GM21825 (cell line): Measurements from ENCODE around the gene ACMSD.
"Not testable (repeated sequence)": the region's sequence is repeated elsewhere in the genome, so short reads cannot be mapped to it uniquely, and the experiment has no call there.

ENCODE experiments used
- ATAC-seq: cut with Tn5 transposase; IDR thresholded peaks from one replicate; pipeline ENCODE4 v1.9.1; 2021; ENCODE audit warnings: mild to moderate bottlenecking, moderate library complexity; ENCODE audit not compliant: unreplicated experiment

Gene ACMSD

DNA sequence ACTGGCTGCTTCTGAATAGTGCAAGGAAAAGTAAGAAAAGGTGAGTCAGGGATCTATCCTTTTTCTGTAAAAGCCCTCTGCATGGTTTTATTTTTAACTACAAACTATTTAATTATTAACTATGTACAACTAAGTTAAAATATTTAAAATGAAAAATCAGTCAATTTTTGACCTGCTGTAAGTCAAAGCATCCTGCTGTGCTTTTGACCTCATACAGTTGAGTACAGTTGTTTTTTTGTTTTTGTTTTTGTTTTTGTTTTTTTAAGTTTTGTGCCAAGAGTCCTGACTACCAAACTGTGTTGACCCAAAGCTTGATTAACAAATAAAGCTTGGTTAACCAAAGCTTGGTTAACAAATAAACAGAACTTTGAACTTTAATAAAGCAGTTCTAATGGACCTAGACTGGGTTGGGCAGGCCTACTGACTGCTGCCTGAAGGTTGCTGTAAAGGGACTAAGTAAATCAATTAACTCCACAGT lies at the start of gene ACMSD:
TSS of gene ACMSD (plus strand) at position 474 of the 478 bp plus-strand sequence. CDS start 67 bp downstream, outside the sequence.
- ATAC-seq, result no peak

DNA sequence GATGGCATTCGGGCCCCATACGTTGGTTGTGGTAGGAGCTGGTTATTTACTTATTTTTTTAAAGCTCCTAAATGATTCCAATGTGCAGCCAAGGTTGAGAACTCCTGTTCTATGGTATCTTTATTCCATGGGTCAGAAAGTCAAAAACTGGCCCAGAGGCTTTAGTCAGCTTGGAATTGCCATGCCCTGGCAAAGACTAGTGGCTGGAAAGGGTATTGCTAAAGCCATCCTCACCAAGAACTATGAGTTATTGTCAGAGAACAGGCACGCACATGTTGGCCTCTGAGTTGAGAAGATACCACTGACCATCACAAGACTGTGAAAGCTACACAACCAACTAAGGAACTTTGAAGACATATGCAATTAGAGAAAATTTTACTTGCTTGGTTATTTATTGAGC lies 47.9 kb upstream of the ACMSD start:
- ATAC-seq, result no peak

DNA sequence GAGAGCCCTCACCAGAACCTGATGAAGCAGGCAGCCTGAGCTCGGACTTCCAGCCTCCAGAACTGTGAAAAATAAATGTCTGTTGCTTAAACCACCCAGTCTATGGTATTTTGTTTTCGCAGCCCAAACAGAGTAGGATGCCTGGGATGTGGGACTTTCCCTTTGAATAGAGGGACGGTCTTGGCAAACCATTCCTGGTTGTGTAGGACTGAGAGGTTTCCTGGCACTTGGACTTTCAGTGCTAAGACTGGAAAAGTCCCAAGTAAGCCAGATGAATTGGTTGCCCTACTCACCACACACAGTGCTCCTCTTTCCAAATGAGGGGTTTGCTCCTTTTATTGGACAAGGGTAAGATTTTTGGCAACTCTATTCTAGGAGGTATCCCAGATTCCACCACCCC lies 46.8 kb upstream of the ACMSD start:
- ATAC-seq, result no peak

DNA sequence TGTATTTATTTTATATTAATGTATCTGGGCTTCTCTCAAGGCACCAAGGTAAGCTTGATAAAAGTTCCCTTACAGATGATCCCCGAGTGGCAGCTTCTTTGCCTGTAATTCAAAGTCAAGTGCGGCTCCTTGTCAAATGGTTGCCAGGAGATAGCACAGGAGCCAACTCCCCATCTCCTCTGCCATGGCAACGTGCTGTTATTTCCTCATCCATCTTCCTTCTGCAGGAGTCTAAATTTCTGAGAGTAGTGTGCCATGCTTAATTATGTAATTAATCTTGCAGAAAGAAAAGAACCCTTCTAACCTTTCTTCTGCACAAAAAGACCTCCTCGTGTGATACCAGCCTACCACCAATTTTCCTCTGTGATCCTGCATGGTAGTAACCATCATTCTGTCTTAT lies 46.2 kb upstream of the ACMSD start:
- ATAC-seq, result no peak

DNA sequence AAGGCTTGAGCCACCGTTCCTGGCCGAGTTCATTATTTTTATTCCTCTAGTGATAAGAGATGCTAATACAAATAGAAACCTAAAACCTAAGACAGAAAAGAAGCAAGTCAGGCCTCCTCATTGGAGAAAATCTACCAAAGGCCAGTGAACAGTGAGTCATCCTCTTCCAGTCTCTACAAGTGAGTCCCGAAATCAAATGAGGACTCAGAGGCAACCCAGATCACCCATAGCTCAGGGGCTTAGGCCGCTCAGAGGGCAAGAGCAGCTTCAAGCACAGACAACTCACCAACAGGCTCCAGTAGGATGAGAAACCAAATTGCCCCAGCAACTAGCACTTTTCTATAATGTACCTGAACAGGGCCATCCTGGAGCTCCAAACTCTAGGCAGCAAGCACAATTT lies 42.7 kb upstream of the ACMSD start:
- no peak for ATAC-seq

DNA sequence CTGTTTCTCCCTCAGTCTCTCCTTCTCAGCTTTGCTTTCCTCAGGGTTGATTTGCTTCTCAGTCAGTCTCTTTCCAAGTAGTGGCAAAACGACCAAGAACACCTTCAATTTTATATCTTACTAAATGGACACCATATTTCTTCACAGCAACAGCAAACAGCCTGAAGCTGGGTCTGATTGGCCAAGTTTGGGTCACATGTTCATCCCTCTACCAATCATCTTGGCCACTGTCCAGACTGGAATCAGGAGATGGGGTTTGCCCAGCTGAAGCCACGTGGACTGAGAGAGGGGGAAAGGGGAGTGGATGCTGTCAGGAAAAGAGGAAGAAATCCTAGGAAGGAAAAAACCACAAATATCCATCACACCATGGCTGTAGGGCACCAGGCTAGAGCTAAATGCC lies 42.0 kb upstream of the ACMSD start:
- ATAC-seq, result no peak

DNA sequence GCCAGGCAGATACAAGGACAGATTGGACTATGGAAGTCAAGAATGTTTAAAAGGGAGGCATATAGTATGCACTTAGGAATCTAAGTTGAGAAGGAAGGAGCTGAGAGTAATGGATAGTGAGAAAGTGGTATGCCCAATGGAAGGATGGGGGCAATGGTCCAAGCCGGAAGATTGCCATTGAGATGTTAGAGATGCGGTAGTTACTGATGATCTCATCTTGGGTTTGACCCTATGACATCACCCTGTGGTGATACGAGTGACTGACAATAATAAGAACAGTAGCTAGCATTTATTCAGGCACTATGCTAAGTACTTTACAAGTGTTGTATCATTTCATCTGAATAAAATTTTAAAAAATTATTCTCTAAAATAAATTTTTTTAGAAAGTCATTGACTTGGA lies 38.5 kb upstream of the ACMSD start:
- no peak for ATAC-seq

DNA sequence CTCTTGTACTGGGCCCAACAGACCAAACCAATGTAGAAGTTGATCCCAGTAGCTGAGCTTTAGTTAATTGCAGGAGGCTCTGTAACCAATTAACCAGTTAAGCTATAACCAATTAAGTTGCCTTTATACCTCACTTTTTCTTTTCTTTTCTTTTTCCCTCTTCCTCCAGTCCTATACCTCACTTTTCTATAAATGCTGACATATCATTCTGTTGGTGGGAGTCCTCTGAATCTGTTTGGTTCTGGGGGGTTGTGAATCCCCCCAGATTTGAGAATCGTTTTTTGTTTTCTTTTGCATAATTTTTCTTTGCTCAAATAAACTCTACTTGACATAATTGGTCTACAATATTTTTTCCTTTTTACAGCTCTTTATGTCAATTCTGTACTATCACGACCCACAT lies 38.1 kb upstream of the ACMSD start:
- ATAC-seq, result no peak

DNA sequence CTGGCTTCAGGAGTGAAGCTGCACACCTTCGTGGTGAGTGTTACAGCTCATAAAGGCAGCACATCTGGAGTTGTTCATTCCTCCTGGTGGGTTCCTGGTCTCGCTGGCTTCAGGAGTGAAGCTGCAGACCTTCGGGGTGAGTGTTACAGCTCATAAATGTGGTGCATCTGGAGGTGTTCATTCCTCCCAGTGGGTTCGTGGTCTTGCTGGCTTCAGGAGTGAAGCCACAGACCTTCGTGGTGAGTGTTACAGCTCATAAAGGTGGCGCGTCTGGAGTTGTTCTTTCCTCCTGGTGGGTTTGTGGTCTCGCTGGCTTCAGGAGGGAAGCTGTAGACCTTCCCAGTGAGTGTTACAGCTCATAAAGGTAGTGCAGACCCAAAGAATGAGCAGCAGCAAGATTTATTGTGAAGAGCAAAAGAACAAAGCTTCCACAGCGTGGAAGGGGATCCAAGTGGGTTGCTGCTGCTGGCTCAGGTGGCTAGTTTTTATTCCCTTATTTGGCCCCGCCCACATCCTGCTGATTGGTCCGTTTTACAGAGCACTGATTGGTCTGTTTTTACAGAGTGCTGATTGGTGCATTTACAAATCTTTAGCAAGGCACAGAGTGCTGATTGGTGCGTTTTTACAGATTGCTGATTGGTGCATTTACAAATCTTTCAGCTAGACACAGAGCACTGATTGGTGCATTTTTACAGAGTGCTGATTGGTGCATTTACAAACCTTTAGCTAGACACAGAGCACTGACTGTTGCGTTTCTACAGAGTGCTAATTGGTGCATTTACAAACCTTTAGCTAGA lies 34.6 kb upstream of the ACMSD start:
- not testable (repeated sequence) for ATAC-seq

DNA sequence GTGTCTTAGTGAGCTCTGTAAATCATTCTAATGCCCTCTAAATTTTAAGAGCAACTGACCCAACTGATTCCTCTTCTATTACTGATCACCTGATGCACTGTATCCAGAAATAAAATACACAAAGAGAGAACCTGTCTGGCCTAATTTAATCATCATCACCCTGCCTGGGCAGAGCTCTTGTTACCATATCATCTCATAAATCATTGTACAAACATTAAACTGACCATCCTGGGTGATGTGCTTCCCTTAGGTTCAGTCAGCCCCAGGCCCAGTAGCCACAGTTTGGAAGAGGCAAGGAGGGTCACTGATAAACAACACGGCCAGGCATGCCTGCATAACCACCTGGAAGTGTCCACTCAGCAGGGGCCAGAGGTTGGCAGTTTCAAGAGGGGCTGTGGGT lies 22.7 kb upstream of the ACMSD start:
- no peak for ATAC-seq

DNA sequence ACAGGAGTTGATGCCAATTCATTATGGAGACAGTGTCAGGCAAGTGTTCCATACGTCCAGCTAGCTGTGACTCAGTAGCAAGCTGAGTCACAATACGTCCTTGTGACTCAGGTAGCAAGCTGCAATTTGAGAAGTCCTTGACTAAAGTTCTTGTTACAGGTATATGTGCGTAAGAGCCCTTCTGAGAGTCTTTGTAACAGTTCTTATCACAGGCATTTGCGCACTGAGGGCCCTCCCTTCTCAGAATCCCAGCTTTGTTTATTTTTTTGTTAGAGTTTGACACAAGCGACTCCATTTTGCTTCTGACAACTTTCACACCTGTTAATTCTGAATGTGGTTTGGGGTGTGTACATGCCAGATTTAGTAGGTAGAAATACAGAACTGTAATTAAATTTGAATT lies 20.1 kb upstream of the ACMSD start:
- no peak for ATAC-seq

DNA sequence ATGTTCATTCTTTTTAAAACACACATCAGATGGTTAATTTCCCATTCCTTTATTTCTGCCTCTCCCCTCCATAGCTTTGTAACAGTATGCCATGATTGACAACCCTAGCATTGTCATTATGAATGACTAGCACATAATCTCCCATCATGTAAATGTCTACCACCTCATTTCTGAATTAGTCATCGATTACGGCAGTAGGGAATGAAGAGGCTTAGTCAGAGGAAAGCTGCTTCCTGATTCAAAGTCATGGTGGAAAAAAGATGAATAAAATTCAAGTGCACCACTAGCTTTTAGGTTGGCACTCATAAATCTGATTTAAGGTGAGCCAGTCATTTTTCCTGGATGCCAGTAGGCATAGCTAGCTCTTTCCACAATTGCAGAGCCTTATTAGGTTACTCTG lies 19.1 kb upstream of the ACMSD start:
- no peak for ATAC-seq

DNA sequence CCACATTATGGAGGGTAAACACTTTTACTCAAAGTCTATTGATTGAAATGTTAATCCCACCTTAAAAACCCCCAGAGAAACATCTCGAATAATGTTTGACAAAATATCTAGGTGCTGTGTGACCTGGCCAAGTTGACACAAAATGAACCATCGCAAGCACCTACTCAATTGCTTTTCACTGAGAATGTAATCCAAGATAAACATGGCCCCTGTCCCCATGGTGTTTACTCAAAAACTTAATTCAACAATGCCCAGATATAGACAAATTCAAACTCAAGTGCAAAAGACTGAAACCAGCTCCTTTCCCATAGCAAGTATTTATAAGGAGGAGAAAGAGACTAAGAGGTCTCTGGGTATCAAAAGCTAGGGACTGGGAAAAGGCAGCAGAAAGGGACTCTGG lies 15.0 kb upstream of the ACMSD start:
- ATAC-seq, result no peak

DNA sequence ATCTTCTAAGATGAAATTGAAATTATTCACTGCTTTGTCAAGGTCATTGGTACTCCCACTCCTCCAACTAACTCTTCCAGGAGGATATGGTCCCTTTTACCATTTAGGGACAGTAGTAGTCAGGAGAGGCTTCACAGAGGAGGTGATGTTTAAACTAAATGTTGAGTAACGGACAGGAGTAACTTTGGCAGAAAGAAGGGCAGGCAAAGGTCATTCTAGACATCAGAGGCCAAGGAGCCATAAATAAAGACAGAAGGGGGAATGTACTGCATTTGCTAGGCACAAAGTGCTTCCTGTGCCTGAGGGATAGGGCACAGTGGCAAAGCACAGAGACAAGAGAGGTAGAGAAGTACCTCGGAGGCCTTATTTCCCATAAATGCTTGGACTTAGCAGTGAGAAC lies 14.6 kb upstream of the ACMSD start:
- ATAC-seq, result no peak

DNA sequence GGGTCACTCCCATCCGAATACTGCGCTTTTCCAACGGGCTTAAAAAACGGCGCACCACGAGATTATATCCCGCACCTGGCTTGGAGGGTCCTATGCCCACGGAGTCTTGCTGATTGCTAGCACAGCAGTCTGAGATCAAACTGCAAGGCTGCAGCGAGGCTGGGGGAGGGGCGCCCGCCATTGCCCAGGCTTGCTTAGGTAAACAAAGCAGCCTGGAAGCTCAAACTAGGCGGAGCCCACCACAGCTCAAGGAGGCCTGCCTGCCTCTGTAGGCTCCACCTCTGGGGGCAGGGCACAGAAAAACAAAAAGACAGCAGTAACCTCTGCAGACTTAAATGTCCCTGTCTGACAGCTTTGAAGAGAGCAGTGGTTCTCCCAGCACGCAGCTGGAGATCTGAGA lies 12.7 kb upstream of the ACMSD start:
- ATAC-seq, result not testable (repeated sequence)

DNA sequence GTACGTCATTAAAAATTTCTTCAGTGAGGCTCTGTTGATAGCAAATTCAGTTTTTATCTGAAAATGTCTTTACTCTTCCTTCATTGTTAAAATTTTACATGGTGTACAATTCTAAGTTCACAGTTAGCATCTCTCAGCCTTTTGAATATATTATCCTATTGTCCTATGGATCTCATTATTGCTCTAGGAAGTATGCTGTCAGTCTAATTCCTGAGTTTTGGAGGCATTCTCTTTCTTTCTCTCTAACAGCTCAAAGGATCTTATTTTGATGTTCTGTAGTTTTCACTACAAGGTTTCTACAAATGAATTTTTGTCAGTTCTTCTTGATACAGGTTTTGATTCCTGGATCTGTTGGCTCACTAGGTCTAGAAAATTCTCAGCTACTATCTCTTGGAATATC lies 2.9 kb upstream of the ACMSD start:
- ATAC-seq, result no peak

DNA sequence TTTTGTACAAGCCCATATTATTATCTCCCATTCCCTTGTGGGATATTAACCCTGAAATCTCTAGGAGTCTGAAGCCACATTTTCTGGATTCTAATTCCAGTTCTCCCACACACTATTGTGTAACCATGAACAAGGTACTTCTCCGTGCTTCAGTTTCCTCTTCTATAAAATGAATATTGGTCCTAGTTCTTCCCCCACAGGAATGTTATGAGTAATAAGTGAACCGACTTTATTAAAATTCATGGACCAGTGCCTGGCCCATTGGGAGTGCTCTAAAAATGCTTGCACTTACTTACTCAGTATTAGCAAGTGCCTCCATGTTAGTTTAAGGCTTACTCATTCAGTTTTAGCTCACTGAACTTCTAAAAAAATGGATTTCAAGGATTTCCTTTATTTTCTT lies 1.4 kb upstream of the ACMSD start:
- no peak for ATAC-seq

DNA sequence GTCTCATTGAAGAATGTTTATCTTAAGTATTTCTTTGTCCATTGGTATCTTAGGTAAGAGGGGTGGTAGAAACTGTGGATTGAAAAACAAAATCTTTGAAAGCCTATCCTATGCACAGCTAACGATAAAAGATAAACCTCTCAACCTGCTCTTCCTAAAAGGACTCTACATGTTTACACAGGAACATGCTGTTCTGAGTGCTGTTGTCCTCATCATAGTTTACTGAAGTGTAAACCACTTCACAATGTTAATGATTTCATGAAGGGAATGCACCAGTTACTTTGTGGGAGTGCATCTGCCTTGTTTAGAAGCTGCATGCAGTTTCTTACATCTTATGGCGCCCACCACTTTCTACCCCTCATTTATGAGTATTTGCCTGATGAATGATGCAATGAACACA lies 1.2 kb downstream of the ACMSD start:
- no peak for ATAC-seq

DNA sequence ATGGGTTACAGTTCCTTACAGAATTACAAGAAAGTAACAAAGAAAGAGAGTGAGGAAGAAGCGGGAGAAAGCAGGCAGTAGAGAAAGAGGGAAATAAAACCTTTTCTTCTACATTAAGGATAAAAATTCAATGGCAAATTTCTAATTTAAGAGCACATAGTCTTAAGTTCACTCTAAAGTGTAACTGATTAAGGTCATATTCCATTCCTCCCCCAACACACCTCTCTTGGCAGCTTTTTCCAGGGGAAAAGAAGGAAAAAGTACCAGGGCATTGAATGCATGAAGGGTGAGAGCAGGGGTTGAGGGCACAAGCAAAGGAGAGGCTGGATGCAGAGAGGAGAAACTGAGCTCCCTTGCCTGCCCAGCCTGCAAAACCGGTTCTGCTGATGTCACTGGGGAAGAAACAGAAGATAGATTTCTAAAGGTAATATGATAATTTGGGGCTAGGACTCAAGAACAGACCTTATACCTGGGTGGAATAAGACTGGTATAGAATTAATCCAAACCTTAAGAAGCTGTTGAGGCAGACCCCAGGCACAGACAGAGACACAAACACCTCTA lies 4.6 kb downstream of the ACMSD start:
- no peak for ATAC-seq

DNA sequence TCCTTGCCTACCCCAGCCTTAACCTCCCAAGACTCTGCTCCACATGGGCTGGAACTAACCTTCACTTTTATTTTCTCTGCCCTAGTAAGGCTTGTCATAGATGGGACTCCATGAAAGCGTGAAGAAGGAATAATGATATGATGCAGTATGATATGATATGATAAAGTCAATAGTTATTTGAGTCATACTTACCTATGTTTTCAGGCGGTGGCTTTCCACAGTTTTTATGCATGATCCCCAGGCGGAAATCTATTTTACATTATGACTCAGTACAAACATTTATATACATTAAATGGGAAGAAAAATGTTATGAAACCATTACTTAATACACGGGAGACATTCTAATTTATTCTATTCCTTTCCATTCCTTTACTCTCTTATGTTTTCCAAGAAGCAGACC lies 5.6 kb downstream of the ACMSD start:
- no peak for ATAC-seq

DNA sequence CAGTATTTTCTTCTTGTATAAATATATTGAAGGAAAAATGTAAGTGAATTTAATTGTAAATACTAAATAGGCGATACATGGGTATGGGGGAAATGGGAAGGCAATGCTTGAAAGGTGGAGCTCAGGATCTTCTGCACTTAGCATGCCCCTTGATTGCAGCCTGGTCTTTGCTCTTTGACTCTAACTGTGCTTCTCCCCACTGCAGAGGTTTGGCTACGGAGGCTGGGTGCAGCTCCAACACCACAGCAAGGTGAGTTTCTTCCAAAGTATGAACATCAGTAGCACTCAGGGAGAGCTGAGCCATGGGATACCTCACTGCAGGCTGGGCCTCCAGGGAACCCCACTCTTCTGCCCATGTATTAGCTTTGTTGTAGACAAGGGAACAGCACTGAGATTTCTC lies 6.6 kb downstream of the ACMSD start:
- no peak for ATAC-seq

DNA sequence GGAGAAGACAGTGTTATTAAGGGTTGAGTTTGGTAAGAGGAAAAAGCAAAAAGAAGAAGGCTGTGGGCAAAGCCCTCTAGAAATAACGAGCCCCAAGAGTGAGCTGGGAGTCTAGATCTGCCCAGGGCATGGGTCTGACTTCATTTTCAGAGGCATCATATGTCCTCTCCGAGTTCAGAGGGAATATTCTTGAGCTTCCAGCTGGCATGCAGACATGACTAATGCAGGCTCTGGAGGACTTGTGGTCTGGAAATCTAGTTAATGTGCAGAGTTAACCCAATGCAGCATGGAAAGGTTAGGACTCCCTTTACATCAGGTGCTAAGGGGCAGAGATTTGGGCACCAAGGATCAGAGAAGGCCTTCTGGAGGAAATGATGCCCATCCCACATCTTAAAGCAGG lies 7.3 kb downstream of the ACMSD start:
- no peak for ATAC-seq

DNA sequence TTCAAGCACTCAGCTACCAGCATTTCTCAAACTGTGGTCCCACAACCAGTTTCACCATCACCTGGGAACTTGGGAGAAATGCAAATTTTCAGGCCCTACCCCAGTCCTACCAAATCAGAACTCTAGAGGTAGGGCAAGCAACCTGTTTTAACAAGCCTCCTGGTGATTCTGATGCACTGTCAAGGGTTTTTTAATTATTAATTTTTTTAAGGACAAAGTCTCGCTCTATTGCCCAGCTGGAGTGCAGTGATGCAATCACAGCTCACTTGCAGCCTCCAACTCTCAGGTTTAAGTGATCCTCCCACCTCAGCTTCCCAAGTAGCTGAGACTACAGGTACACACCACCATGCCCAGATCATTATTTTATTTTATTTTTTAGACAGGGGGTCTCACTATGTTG lies 7.8 kb downstream of the ACMSD start:
- no peak for ATAC-seq
